Measurements from ENCODE around the gene FBXL3. TPM values are rescaled to one million over a fixed set of nuclear protein-coding genes. Genes with fewer than 3 reads are reported as not detected.

Gene FBXL3
- polyA plus RNA-seq, 4 donors = 61.2 to 79.2 (median 66.1) TPM

Other genes with a start within 250 kb of the FBXL3 start
- gene KCTD12, start 140.8 kb downstream of the FBXL3 start, polyA plus RNA-seq (ENCODE audit: insufficient read length in 4 of 4) = 100 to 1,000 TPM in 3 of 4 donors, 10 to 100 TPM in 1; 90.1 to 218 (median 121) TPM
- gene ACOD1, start 78.6 kb downstream of the FBXL3 start, polyA plus RNA-seq (ENCODE audit: insufficient read length in 4 of 4) = not detected
- 10 to 100 TPM; 40.6 to 57.4 (median 47.3) TPM for gene CLN5, start 35.1 kb downstream of the FBXL3 start, polyA plus RNA-seq (ENCODE audit: insufficient read length in 4 of 4)